GM21737 (cell line): ENCODE measurements around the gene ATR.
A peak's percentile ranks its signal among the peaks of the same experiment; 100 is the strongest.
"Not testable (repeated sequence)": the region's sequence is repeated elsewhere in the genome, so short reads cannot be mapped to it uniquely, and the experiment has no call there.

Experiments
- ATAC-seq: cut with Tn5 transposase; IDR thresholded peaks from one replicate; pipeline ENCODE4 v1.9.1; 2021; ENCODE audit warnings: mild to moderate bottlenecking, moderate library complexity; ENCODE audit not compliant: unreplicated experiment

The ATR gene

GRCh38 chr3:142595581-142595950 is 17.0 kb upstream of the ATR start:
- ATAC-seq, result no peak

- no peak for ATAC-seq
Measured at GRCh38 chr3:142595141-142595540, 16.6 kb upstream of the ATR start.

- not testable (repeated sequence) for ATAC-seq
Measured at GRCh38 chr3:142592268-142592667, 13.7 kb upstream of the ATR start.

- no peak for ATAC-seq
Measured at GRCh38 chr3:142588703-142589102, 10.2 kb upstream of the ATR start.

GRCh38 chr3:142586803-142587406 is 8.4 kb upstream of the ATR start:
- ATAC-seq, result peak; percentile 62

GRCh38 chr3:142581070-142581469 is 2.5 kb upstream of the ATR start:
- not testable (repeated sequence) for ATAC-seq

- ATAC-seq, result no peak
Measured at GRCh38 chr3:142580061-142580423, 1.5 kb upstream of the ATR start.

GRCh38 chr3:142577696-142578328 is 721 bp downstream of the ATR start:
- no peak for ATAC-seq

GRCh38 chr3:142576792-142577191 is 1.7 kb downstream of the ATR start:
- no peak for ATAC-seq

- no peak for ATAC-seq
Measured at GRCh38 chr3:142574665-142575064, 3.9 kb downstream of the ATR start.

GRCh38 chr3:142574223-142574622 is 4.3 kb downstream of the ATR start:
- not testable (repeated sequence) for ATAC-seq

- ATAC-seq, result not testable (repeated sequence)
Measured at GRCh38 chr3:142569422-142569821, 9.1 kb downstream of the ATR start.

GRCh38 chr3:142568393-142569017 is 10.0 kb downstream of the ATR start:
- ATAC-seq, result no peak

- no peak for ATAC-seq
Measured at GRCh38 chr3:142566096-142566495, 12.4 kb downstream of the ATR start.

- ATAC-seq, result no peak
Measured at GRCh38 chr3:142563496-142563997, 15.0 kb downstream of the ATR start.

GRCh38 chr3:142560118-142560517 is 18.4 kb downstream of the ATR start:
- ATAC-seq, result no peak

GRCh38 chr3:142553741-142554140 is 24.8 kb downstream of the ATR start:
- no peak for ATAC-seq

GRCh38 chr3:142552579-142552978 is 26.0 kb downstream of the ATR start:
- ATAC-seq, result not testable (repeated sequence)

GRCh38 chr3:142549986-142550385 is 28.5 kb downstream of the ATR start:
- no peak for ATAC-seq

- ATAC-seq, result no peak
Measured at GRCh38 chr3:142543307-142543706, 35.2 kb downstream of the ATR start.

GRCh38 chr3:142542054-142542453 is 36.5 kb downstream of the ATR start:
- no peak for ATAC-seq

GRCh38 chr3:142536519-142536918 is 42.0 kb downstream of the ATR start:
- no peak for ATAC-seq
